Uterus (tissue), 4 donors: ENCODE data around the gene PTRH1. TPM values are rescaled to one million over a fixed set of nuclear protein-coding genes. Genes with fewer than 3 reads are reported as not detected.

Experiments used
- DNase-seq, 2 donors: peaks; one replicate each; pipeline ENCODE4 v3.0.0-alpha.2; 2019 to 2020
- H3K27ac ChIP-seq, 2 donors: fragments of 200-600 bp; sonication (generic); 1 replicate in 1 of 2; 2 replicates in 1 of 2; pipeline ENCODE4 v1.5.1; 2016 to 2018
- H3K27me3 ChIP-seq, 2 donors: fragments of 200-600 bp; sonication (generic); one replicate each; pipeline ENCODE4 v1.5.1; 2018 to 2019; ENCODE audit warnings: control low read depth in 1 of 2
- H3K36me3 ChIP-seq, 2 donors: fragments of 200-600 bp; sonication (generic); one replicate each; pipeline ENCODE4 v1.5.1; 2019; ENCODE audit warnings: control low read depth in 1 of 2
- H3K4me1 ChIP-seq, 2 donors: fragments of 200-600 bp; sonication (generic); one replicate each; pipeline ENCODE4 v1.5.1; 2018 to 2019; ENCODE audit warnings: control low read depth in 1 of 2
- H3K4me3 ChIP-seq, 2 donors: fragments of 200-600 bp; sonication (generic); 1 replicate in 1 of 2; 2 replicates in 1 of 2; pipeline ENCODE4 v1.5.1; 2018 to 2019; ENCODE audit warnings: mild to moderate bottlenecking in 1 of 2
- H3K9me3 ChIP-seq, 2 donors: fragments of 200-600 bp; sonication (generic); one replicate each; pipeline ENCODE4 v1.5.1; 2019; ENCODE audit warnings: control low read depth in 1 of 2
- POLR2A ChIP-seq, 2 donors: fragments of 450-650 bp; IDR thresholded peaks; one replicate each; pipeline ENCODE4 v1.6.1; 2016; ENCODE audit warnings: antibody characterized with exemption in 2 of 2, mild to moderate bottlenecking in 1 of 2, moderate library complexity in 1 of 2
- intact Hi-C: fragments of 100-400 bp; cut with DNase I; formaldehyde crosslinking; loops from one replicate; pipeline ENCODE4 v1.15.1; 2023; ENCODE audit warnings: low total_unique reads
- total RNA-seq, 4 donors: library from RNA; depleted of rRNA in 3 of 4; stranded (reverse); fragments of >200 nt in 3 of 4; gene quantifications; one replicate each; pipeline versions ENCODE4 v1.1.0 to v1.2.4, GENCODE V29; 2014 to 2023
- TF ChIP-seq, protein P1 (sequence below), 4 experiments: fragments of 200-600 bp in 2 of 4; fragments of 450-650 bp in 2 of 4; sonication (generic) in 2 of 4; IDR thresholded peaks; one replicate each; pipeline ENCODE4 v1.5.1; 2016 to 2019; ENCODE audit warnings: antibody characterized with exemption in 4 of 4, mild to moderate bottlenecking in 2 of 4, moderate library complexity in 1 of 4
- donor health status: DM: yes; HTN: yes; CAD: no.

The PTRH1 gene
- total RNA-seq, 4 donors from 2014 or later: 3.8 to 18.4 (median 10.4) TPM

DNA sequence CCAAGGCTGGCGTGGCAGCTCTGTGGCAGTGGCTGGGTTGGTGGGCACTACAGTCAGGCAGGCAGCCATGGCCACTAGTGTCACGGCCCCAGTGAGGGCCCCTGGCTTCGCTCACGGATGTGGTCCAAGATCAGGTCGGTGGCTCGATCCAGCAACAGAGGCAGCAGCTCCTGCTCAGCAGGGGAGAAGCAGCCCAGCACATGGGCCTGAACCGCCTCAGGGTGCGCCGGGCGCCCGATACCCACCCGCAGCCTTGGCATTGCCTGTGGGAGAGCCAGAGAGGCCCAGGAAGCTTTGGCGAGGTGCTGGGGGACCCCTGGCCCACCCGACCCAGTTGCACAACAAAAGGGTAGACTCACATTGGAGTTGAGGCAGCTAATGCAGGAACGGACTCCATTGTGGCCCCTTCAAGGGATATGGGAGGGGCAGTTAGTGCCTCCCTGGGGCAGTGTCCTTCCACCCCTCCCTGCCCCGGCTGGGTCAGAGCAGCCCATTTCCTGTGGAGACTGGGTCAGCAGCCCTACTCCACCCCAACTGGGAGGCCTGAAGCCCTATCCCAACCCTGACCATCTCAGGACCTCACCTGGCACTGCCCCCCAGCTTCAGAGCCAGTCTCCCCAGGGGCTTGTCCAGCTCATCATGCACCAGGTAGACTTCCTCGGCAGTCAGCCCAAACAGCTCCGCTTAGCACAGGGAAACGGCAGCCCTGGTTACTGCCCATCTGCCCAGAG, 1.3 kb downstream of the PTRH1 start:
- Histone ChIP-seq H3K36me3 (no peaks in the 10 kb centered on the region), H3K4me3 (peak overlapping the region; percentile 61 to 74), H3K27me3 (no peaks in the 10 kb centered on the region), H3K27ac (no peak overlapping the region), H3K4me1 (no peaks in the 10 kb centered on the region), H3K9me3 (no peaks in the 10 kb centered on the region)
- TF ChIP-seq POLR2A (IDR thresholded peaks at IDR 0.05): no peak
- TF ChIP-seq, protein P1, sequence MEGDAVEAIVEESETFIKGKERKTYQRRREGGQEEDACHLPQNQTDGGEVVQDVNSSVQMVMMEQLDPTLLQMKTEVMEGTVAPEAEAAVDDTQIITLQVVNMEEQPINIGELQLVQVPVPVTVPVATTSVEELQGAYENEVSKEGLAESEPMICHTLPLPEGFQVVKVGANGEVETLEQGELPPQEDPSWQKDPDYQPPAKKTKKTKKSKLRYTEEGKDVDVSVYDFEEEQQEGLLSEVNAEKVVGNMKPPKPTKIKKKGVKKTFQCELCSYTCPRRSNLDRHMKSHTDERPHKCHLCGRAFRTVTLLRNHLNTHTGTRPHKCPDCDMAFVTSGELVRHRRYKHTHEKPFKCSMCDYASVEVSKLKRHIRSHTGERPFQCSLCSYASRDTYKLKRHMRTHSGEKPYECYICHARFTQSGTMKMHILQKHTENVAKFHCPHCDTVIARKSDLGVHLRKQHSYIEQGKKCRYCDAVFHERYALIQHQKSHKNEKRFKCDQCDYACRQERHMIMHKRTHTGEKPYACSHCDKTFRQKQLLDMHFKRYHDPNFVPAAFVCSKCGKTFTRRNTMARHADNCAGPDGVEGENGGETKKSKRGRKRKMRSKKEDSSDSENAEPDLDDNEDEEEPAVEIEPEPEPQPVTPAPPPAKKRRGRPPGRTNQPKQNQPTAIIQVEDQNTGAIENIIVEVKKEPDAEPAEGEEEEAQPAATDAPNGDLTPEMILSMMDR (IDR thresholded peaks at IDR 0.05): no peak
- DNase-seq: no peak
- intact Hi-C loops: no loop called here

DNA sequence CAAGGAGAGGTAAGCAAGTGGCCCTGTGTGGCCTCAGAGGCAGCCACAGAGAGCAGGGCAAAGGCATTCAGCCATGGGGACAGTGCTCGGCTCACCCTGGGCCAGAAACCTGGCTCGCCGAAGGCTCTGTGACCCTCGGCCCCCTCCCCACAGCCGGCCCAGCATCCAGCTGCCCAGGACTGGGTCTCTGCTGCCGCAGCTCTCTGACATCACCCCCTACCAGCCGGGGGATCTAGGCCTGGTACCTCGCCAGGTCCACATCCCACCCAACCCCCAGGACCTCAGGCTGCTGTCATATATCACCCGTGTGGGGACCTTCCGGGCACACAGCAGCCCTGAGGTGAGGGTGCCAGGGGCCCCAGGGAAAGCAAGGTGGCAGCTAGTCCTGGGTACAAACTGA, 2.6 kb downstream of the PTRH1 start:
- Histone ChIP-seq H3K9me3 (no peaks in the 10 kb centered on the region), H3K27ac (no peak overlapping the region), H3K4me3 (no peak overlapping the region), H3K36me3 (no peaks in the 10 kb centered on the region), H3K4me1 (no peaks in the 10 kb centered on the region), H3K27me3 (no peaks in the 10 kb centered on the region)
- intact Hi-C loops: no loop called here
- TF ChIP-seq, protein P1 (IDR thresholded peaks at IDR 0.05): no peak
- TF ChIP-seq POLR2A (IDR thresholded peaks at IDR 0.05): no peak
- no peak for DNase-seq

DNA sequence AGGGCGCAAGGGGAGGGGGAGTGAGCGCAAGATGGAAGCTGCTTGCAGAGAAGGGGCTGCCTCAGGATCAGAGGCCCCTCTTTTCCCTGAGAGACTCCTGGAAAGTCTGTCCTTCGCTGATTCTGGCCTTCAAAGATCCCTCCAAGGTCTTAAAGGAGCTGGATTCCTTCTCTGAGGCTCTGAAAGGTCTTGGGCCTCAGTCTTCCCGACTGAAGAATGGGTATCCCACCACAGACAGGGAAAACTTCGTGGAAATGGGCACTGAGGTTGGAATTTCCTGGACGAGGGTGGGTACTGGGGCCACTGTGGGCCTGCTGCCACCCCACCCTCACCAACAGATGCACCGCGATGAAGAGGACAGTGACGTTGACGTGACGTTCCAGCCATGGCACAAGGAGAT, 3.1 kb downstream of the PTRH1 start:
- no peak for DNase-seq
- H3K4me3 ChIP-seq: no peak overlapping the region
- no peaks in the 10 kb centered on the region for H3K4me1 ChIP-seq
- no peaks in the 10 kb centered on the region for H3K27me3 ChIP-seq
- no peak for TF ChIP-seq POLR2A (IDR thresholded peaks at IDR 0.05)
- TF ChIP-seq, protein P1 (IDR thresholded peaks at IDR 0.05): no peak
- intact Hi-C loops: no loop called here
- no peaks in the 10 kb centered on the region for H3K36me3 ChIP-seq
- H3K9me3 ChIP-seq: no peaks in the 10 kb centered on the region
- no peak overlapping the region for H3K27ac ChIP-seq

DNA sequence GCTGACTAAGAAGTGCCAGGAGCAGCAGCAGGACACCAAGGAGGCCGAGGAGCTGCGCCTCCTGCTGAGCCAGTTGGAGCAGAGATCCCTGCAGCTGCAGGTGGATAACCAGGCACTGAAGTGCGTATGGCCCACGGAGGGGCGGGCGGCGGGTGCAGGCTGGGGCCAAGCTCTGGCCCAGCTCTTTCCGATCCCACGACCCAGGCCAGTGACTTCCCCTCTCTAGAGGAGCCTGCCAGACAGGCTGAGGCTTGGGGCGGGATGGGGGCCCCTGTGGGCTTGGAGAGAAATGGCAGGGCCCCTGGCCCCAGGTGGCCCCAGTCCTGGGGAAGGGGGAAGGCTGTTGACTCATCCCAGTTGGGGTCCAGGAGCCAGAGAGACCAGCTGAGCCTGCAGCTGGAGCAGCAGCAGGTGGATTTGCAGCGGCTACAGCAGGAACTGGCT, 3.6 kb downstream of the PTRH1 start:
- Histone ChIP-seq H3K27ac (no peak overlapping the region), H3K4me1 (no peaks in the 10 kb centered on the region), H3K9me3 (no peaks in the 10 kb centered on the region), H3K27me3 (no peaks in the 10 kb centered on the region), H3K4me3 (no peak overlapping the region), H3K36me3 (no peaks in the 10 kb centered on the region)
- no peak for DNase-seq
- intact Hi-C loops: no loop called here
- TF ChIP-seq, protein P1 (IDR thresholded peaks at IDR 0.05): no peak
- TF ChIP-seq POLR2A (IDR thresholded peaks at IDR 0.05): no peak

DNA sequence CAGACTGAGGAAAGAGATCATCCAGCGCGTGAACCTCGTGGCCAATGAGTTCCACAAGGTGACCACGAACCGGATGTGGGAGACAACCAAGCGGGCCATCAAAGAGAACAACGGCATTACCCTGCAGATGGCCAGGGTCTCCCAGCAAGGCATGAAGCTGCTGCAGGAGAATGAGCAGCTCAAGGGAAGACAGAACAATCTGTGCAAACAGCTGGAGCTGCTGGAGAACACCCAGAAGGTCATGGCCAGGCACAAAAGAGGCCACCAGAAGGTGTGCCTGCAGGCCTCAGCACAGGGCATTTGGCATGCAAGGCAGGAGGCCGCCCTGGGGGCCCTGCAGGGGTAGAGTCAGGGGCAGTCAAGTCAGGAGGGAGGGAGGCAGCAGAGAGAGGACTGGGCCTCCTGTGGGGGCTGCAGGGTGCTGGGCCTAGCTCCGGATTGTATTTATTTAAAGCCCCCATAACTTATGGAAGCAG, 4.2 kb downstream of the PTRH1 start:
- no peak for TF ChIP-seq POLR2A (IDR thresholded peaks at IDR 0.05)
- TF ChIP-seq, protein P1 (IDR thresholded peaks at IDR 0.05): no peak
- no peak overlapping the region for H3K4me3 ChIP-seq
- no peaks in the 10 kb centered on the region for H3K27me3 ChIP-seq
- no peaks in the 10 kb centered on the region for H3K4me1 ChIP-seq
- H3K36me3 ChIP-seq: no peaks in the 10 kb centered on the region
- DNase-seq: no peak
- no peak overlapping the region for H3K27ac ChIP-seq
- no peaks in the 10 kb centered on the region for H3K9me3 ChIP-seq
- intact Hi-C loops: no loop called here
